Measurements from ENCODE around the gene MAPK8IP2.

The MAPK8IP2 gene

DNA sequence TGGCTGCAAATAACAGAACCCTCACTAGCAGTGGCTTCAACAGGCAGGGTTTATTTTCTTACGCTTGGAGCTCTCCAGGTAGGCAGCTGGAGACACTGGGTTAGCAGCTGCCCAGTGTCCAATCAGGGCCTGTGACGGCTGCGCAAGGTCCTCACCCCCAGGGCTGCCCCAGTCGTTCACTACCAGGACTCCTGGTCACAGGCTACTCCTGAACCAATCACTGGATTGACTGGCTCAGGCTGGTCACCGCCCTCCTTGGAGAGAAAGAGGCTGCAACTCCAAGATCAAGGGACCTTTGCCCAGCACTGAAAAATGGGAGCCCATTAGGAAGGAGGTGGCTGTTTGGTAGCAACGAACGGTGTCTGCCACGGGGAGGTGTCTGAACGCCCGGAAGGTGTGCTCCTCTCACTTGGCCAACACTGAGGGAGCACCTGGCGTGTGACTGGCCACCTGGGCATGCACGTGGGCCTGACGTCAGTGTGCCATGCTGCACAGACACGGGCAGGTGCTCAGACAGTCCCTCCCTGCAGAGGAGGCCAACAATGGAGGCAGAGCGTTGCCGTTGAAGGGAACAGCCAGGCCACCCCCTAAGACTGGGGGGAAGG lies 22.2 kb downstream of the MAPK8IP2 start:
- TF ChIP-seq, protein P1, sequence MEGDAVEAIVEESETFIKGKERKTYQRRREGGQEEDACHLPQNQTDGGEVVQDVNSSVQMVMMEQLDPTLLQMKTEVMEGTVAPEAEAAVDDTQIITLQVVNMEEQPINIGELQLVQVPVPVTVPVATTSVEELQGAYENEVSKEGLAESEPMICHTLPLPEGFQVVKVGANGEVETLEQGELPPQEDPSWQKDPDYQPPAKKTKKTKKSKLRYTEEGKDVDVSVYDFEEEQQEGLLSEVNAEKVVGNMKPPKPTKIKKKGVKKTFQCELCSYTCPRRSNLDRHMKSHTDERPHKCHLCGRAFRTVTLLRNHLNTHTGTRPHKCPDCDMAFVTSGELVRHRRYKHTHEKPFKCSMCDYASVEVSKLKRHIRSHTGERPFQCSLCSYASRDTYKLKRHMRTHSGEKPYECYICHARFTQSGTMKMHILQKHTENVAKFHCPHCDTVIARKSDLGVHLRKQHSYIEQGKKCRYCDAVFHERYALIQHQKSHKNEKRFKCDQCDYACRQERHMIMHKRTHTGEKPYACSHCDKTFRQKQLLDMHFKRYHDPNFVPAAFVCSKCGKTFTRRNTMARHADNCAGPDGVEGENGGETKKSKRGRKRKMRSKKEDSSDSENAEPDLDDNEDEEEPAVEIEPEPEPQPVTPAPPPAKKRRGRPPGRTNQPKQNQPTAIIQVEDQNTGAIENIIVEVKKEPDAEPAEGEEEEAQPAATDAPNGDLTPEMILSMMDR (IDR thresholded peaks at IDR 0.05; ENCODE audit: low read length), result no peak
- no peak for TF ChIP-seq EZH2 (IDR thresholded peaks at IDR 0.05; ENCODE audit: borderline replicate concordance, low read length)
- Histone ChIP-seq H3K79me2 (ENCODE audit: insufficient read depth, low read length) (no peaks in the 10 kb centered on the region), H3K9me3 (ENCODE audit: low read length) (no peaks in the 10 kb centered on the region), H3K27me3 (ENCODE audit: insufficient read depth, low read length) (no peaks in the 10 kb centered on the region), H3K9ac (ENCODE audit: low read length) (peak overlapping the region; percentile 66; the same call in 1 of the 2 replicates), H4K20me1 (ENCODE audit: insufficient read depth, low read length) (no peaks in the 10 kb centered on the region), H3K4me3 (ENCODE audit: low read depth, low read length, poor library complexity, severe bottlenecking) (peak overlapping the region; percentile 58), H3F3A (ENCODE audit: insufficient read depth, low read length) (peaks cover 9% of the 10 kb centered on the region; the same call in 1 of the 2 replicates), H2AFZ (ENCODE audit: low read length) (no peak overlapping the region), H3K4me1 (ENCODE audit: insufficient read depth, low read length, severe bottlenecking) (peaks cover 52% of the 10 kb centered on the region), H3K9me2 (ENCODE audit: low read depth, low read length) (no peaks in the 10 kb centered on the region), H3K27ac (ENCODE audit: low read depth, low read length, poor library complexity, severe bottlenecking) (peak overlapping the region; percentile 92), H3K4me2 (ENCODE audit: low read length) (peak overlapping the region; percentile 81), H3K36me3 (ENCODE audit: insufficient read depth, low read length) (no peaks in the 10 kb centered on the region)

DNA sequence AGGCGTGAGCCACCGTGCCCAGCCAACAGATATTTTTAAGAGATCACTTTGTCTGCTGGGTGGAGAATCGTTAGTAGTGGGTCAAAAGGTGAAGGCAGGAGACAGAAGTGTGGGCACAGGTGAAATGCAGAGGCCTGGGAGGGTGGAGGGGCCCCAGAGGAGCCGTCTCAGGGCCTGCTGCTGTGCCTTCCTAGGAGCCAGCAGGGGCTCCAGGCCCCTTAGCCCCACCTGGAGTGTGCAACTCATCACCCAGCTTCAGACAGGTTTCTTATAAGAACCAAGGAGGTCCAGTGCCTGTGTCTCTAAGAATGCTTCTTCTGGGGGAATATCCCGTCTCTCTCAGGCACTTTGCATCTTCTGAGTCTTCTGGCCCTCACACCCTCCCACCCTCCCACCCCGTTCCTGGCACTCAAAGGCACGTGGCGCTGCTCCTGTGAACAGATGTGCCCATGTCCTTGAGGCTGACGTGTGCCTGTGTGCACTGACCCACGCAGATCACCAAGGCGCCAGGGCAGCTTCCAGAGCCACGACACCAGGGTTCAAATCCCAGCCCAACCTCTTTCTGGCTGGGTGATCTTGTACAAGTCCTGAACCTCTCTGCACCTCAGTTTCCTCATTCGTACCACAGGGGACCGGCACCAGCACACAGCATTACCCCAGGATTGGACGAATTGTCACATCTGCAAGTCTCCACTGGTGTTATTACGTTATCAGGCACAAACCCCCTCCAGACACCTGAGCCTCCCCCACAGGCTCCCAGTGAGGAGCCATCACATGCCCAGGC lies 23.9 kb downstream of the MAPK8IP2 start:
- no peaks in the 10 kb centered on the region for H4K20me1 ChIP-seq (ENCODE audit: insufficient read depth, low read length)
- H3K4me1 ChIP-seq (ENCODE audit: insufficient read depth, low read length, severe bottlenecking), result peaks cover 58% of the 10 kb centered on the region
- peak overlapping the region; percentile 25 for H3K27ac ChIP-seq (ENCODE audit: low read depth, low read length, poor library complexity, severe bottlenecking)
- no peak overlapping the region for H3K4me3 ChIP-seq (ENCODE audit: low read depth, low read length, poor library complexity, severe bottlenecking)
- H3K79me2 ChIP-seq (ENCODE audit: insufficient read depth, low read length), result no peaks in the 10 kb centered on the region
- no peak overlapping the region for H3K4me2 ChIP-seq (ENCODE audit: low read length)
- no peaks in the 10 kb centered on the region for H3K36me3 ChIP-seq (ENCODE audit: insufficient read depth, low read length)
- H3K27me3 ChIP-seq (ENCODE audit: insufficient read depth, low read length), result no peaks in the 10 kb centered on the region
- H3K9me2 ChIP-seq (ENCODE audit: low read depth, low read length), result no peaks in the 10 kb centered on the region
- H3K9ac ChIP-seq (ENCODE audit: low read length), result no peak overlapping the region
- H3F3A ChIP-seq (ENCODE audit: insufficient read depth, low read length), result peaks cover 9% of the 10 kb centered on the region; the same call in 1 of the 2 replicates
- TF ChIP-seq, protein P1 (IDR thresholded peaks at IDR 0.05; ENCODE audit: low read length), result no peak
- no peak for TF ChIP-seq EZH2 (IDR thresholded peaks at IDR 0.05; ENCODE audit: borderline replicate concordance, low read length)
- H2AFZ ChIP-seq (ENCODE audit: low read length), result no peak overlapping the region
- no peaks in the 10 kb centered on the region for H3K9me3 ChIP-seq (ENCODE audit: low read length)

DNA sequence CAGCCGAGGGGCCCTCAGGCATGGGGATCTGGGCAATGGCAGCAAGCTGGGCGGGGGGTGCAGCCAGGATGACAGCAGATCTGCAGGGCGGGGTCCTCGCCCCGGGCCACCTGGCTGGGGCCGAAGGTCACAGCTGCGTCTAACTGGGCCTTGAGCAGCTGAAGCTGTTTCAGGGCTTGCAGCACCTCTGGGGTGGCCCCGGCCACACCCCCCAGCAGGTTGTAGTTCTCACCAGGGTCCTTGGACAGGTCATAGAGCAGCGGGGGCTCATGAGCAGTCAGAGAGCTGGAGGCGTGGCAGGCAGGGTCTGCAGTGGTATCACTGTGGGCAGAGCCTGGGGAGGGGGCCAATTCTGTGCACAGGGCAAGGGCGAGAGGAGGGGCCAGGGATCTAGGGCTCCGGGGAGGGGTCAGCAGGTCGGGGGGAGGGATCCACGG lies 24.6 kb downstream of the MAPK8IP2 start:
- Histone ChIP-seq H3K9me3 (ENCODE audit: low read length) (no peaks in the 10 kb centered on the region), H3K4me1 (ENCODE audit: insufficient read depth, low read length, severe bottlenecking) (peaks cover 52% of the 10 kb centered on the region), H2AFZ (ENCODE audit: low read length) (no peak overlapping the region), H3K9ac (ENCODE audit: low read length) (no peak overlapping the region), H3K27me3 (ENCODE audit: insufficient read depth, low read length) (no peaks in the 10 kb centered on the region), H3K9me2 (ENCODE audit: low read depth, low read length) (no peaks in the 10 kb centered on the region), H3F3A (ENCODE audit: insufficient read depth, low read length) (peaks cover 9% of the 10 kb centered on the region; the same call in 1 of the 2 replicates), H3K4me3 (ENCODE audit: low read depth, low read length, poor library complexity, severe bottlenecking) (no peak overlapping the region), H3K36me3 (ENCODE audit: insufficient read depth, low read length) (no peaks in the 10 kb centered on the region), H3K4me2 (ENCODE audit: low read length) (no peak overlapping the region), H3K79me2 (ENCODE audit: insufficient read depth, low read length) (no peaks in the 10 kb centered on the region), H4K20me1 (ENCODE audit: insufficient read depth, low read length) (no peaks in the 10 kb centered on the region), H3K27ac (ENCODE audit: low read depth, low read length, poor library complexity, severe bottlenecking) (peak overlapping the region; percentile 25)
- no peak for TF ChIP-seq EZH2 (IDR thresholded peaks at IDR 0.05; ENCODE audit: borderline replicate concordance, low read length)
- TF ChIP-seq, protein P1 (IDR thresholded peaks at IDR 0.05; ENCODE audit: low read length), result no peak

Measured in OCI-LY1 (cell line).